ENCODE data around the gene CPTP. TPM values are rescaled to one million over a fixed set of nuclear protein-coding genes. Genes with fewer than 3 reads are reported as not detected.
A peak's percentile ranks its signal among the peaks of the same experiment; 100 is the strongest.

The CPTP gene
- total RNA-seq, 2 experiments from 2014 or later = 12.2 to 13.7 TPM

DNA sequence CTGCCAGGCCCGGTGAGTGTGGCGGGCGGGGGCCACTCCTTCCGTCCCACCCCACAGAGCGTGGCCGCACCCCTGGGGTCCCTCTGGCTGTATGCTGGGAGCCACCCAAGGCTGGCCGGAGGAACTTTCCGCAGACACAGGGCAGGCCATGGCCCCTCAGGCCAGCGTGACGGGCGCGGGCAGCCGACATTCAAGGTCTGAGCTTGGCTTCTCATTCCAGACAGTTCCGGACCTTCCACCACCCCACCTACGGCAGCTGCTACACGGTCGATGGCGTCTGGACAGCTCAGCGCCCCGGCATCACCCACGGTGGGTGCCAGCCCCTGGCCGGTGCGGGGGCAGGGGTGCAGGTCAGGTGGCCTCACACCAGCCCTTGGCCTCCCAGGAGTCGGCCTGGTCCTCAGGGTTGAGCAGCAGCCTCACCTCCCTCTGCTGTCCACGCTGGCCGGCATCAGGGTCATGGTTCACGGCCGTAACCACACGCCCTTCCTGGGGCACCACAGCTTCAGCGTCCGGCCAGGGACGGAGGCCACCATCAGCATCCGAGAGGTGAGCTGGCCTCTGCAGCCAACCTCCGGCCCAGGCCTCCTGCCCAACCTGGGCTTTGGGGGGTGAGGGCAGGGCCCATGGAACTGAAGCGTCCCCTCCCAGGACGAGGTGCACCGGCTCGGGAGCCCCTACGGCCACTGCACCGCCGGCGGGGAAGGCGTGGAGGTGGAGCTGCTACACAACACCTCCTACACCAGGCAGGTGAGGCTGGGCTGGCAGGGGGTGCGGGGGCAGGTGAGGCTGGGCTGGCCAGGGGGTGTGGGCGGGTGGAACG lies 37.1 kb upstream of the CPTP start:
- H3K36me3 Mint-ChIP-seq = no peaks in the 10 kb centered on the region
- H3K9me3 Mint-ChIP-seq = no peaks in the 10 kb centered on the region

DNA sequence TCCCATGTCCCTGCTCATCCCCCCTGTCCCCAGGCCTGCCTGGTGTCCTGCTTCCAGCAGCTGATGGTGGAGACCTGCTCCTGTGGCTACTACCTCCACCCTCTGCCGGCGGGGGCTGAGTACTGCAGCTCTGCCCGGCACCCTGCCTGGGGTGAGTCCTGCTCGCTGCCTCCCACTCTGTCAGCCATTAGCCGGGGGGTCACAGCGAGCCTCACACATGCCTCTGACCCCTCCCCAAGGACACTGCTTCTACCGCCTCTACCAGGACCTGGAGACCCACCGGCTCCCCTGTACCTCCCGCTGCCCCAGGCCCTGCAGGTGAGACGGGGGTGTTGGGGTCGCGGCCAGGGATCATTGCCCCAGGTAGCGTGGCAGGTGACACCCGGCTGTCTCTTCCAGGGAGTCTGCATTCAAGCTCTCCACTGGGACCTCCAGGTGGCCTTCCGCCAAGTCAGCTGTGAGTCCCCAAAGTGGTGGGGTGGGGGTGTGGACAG lies 34.3 kb upstream of the CPTP start:
- H3K9me3 Mint-ChIP-seq = no peaks in the 10 kb centered on the region
- no peaks in the 10 kb centered on the region for H3K27me3 Mint-ChIP-seq
- no peak overlapping the region for H3K27ac Mint-ChIP-seq
- H3K36me3 Mint-ChIP-seq = no peaks in the 10 kb centered on the region
- DNase-seq = peak; percentile 65
- no peaks in the 10 kb centered on the region for H3K4me1 Mint-ChIP-seq
- H3K4me3 Mint-ChIP-seq = no peak overlapping the region

More for the DNA sequence above, 37.1 kb upstream of the CPTP start:
- Mint-ChIP-seq H3K27ac (no peak overlapping the region), H3K4me1 (no peaks in the 10 kb centered on the region), H3K27me3 (no peaks in the 10 kb centered on the region), H3K4me3 (no peak overlapping the region)
- DNase-seq = no peak

DNA sequence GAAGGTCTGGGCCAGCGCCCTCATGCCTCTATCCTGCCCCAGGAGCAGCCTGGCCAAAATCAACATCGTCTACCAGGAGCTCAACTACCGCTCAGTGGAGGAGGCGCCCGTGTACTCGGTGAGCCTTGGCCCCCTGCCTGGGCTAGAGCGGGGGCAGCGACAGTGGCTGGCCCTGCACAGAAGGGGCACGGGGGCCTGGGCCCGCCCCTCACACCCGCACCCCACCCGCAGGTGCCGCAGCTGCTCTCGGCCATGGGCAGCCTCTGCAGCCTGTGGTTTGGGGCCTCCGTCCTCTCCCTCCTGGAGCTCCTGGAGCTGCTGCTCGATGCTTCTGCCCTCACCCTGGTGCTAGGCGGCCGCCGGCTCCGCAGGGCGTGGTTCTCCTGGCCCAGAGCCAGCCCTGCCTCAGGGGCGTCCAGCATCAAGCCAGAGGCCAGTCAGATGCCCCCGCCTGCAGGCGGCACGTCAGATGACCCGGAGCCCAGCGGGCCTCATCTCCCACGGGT lies 33.5 kb upstream of the CPTP start:
- Mint-ChIP-seq H3K27ac (no peak overlapping the region), H3K27me3 (no peaks in the 10 kb centered on the region), H3K36me3 (no peaks in the 10 kb centered on the region), H3K9me3 (no peaks in the 10 kb centered on the region), H3K4me1 (no peaks in the 10 kb centered on the region), H3K4me3 (no peak overlapping the region)
- DNase-seq = no peak

DNA sequence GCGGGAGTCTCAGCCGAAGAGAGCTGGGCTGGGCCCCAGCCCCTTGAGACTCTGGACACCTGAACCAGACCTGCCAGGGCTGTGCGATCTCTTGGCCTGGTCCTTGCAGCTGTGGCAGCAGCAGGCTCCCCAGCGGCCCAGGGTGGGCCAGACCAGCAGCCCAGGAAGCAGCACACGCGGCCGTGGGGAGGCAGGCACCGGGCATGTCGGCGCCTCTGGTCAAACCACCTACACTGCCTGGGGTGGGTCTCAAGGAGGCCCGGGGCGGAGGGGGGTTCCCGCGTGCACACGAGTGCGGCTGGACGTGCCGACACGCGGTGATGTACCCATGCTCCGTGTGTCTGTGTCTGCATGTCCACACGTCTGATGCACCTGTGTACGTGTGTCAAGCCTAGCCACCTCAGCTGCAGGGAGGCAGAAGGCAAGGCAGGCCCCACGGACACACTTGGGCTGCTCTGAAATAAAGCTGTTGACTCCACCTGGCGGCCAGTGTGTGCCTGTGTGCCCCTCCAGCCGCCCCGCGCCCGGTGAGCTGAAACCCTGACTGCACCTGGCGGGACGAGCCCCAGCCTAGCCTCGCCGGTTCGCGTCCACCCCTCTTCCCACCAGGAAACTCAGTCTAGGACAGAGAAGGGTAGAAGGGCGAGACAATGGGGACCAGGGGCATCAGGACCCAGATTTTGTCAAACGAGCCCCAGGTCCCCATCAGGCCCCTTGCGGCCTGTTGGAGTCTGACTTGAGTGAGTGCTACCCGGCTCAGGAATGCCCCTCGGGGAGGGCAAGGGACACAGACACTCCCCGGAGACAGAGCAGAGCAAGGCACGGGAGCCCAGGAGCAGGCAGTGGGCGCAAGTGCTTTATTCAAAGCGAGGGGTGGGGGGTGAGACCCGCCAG lies 32.8 kb upstream of the CPTP start:
- no peaks in the 10 kb centered on the region for H3K4me1 Mint-ChIP-seq
- peak; percentile 64 for DNase-seq
- no peak overlapping the region for H3K4me3 Mint-ChIP-seq
- no peak overlapping the region for H3K27ac Mint-ChIP-seq
- no peaks in the 10 kb centered on the region for H3K9me3 Mint-ChIP-seq
- H3K27me3 Mint-ChIP-seq = no peaks in the 10 kb centered on the region
- no peaks in the 10 kb centered on the region for H3K36me3 Mint-ChIP-seq

DNA sequence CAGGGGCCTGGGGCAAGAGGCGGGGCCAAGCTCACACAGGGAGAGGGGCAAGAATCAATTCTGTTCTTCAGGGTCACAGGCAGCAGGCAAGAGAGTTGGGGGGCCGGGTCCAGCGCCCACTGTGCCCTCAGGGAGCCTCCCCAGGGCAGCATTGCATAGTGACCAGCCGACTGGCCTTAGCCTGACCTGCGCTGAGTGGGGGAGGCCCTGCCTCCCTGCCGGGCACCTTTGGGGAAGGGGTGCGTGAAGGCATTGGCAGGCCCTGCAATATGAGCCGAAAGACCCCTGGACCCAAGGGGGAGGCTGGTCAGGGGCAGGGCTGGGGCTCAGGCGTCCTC lies 32.2 kb upstream of the CPTP start:
- Mint-ChIP-seq H3K9me3 (no peaks in the 10 kb centered on the region), H3K27ac (no peak overlapping the region), H3K4me3 (no peak overlapping the region), H3K36me3 (no peaks in the 10 kb centered on the region), H3K4me1 (no peaks in the 10 kb centered on the region), H3K27me3 (no peaks in the 10 kb centered on the region)
- DNase-seq = no peak

DNA sequence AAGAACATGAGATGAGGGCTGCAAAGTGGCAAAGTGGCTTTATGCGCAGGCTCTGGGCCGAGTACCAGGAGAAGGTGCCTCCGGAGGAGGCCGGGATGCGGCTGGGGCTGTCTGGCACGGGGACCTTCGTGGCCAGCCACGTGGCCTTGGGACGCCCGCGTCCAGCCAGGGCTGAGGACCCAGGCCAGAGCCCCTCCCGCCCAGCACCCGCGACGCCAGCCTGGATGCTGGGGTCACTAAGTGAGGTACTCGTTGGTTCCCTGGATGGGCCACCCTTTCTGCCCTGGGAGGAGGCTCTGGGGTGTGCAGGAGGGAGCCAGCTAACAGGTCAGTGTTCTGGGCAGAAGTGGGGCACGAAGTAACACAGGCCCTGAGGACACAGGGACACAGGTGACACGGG lies 31.8 kb upstream of the CPTP start:
- Mint-ChIP-seq H3K27ac (no peak overlapping the region), H3K4me1 (no peaks in the 10 kb centered on the region), H3K4me3 (no peak overlapping the region), H3K27me3 (no peaks in the 10 kb centered on the region), H3K9me3 (no peaks in the 10 kb centered on the region), H3K36me3 (no peaks in the 10 kb centered on the region)
- DNase-seq = no peak

DNA sequence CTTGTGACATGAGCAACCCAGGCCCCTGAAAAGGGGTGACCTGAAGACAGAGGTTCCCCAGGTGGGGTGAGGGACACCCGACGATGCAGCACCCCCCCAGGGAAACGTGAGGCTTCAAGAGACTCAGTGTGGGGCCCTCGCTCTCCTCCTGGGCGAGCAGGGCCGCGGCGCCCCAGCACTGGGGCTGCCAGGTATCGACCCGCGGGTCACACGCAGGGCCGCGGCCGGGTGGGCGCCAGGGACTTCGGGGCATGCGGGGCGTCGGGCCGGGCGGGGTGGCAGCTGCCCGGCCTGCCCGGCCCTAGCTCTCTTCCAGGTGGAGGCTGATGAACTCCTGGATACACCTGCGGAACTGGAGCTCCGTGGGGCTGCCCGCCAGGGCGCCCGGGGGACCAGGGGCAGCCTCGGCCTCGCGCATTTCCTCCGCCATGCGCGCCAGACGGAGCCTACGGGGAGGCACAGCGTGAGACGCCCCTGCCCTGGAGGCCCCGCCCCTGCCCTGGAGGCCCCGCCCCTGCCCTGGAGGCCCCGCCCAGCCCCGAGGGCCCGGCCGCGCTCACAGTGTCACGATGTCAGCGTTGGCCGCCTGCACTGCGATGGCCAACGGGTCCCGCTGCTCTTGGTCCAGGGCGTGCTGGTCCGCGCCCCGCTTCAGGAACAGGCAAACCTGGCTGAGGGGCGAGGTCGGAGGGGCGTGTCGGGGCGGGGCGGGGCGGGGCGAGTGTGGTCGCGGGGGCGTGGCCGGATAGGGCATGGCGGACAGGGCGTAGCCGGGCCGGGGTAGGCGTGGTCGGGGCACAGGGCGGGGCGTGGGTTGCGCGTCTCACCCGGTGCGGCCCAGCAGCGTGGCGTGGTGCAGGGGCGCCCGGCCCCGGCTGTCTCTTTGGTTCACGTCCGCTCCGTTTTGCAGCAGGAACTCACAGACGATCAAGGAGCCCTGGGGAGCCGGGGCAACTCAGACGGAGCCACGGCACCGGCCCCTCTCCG lies 31.0 kb upstream of the CPTP start:
- Mint-ChIP-seq H3K27me3 (no peaks in the 10 kb centered on the region), H3K4me1 (no peaks in the 10 kb centered on the region), H3K27ac (no peak overlapping the region), H3K36me3 (no peaks in the 10 kb centered on the region), H3K9me3 (no peaks in the 10 kb centered on the region), H3K4me3 (no peak overlapping the region)
- no peak for DNase-seq

DNA sequence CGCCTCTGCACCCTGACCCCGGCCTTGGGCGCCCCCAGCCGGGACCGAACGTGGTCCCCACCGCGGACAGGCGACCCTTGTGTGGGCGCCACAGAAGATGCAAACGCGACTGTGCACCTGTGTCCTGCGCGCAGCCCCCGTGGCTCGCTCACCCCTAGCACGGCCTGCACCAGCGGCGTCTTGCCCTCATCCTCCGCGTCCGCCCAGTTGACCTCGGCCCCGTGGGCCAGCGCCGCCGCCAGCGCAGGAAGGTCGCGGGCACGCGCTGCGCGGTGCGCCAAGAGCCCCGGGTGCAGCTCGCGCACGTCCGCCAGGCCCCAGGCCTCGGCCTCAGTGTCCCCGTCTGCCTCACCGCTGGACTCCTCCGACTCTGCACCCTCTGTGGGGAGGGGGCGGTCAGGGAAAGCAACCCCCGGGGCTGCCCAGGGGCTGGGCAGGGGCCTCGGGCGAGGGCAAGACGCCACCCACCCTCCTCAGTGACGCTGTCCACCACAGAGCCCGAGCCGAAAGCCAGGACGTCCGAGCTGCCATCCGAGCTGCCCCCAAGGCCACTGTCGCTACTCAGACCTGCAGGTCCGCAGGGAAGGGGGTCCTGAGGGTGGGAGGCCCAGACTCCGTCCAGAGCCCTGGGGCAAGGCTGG lies 30.2 kb upstream of the CPTP start:
- Mint-ChIP-seq H3K4me1 (no peaks in the 10 kb centered on the region), H3K4me3 (no peak overlapping the region), H3K36me3 (no peaks in the 10 kb centered on the region), H3K27me3 (no peaks in the 10 kb centered on the region), H3K9me3 (no peaks in the 10 kb centered on the region), H3K27ac (no peak overlapping the region)
- no peak for DNase-seq

DNA sequence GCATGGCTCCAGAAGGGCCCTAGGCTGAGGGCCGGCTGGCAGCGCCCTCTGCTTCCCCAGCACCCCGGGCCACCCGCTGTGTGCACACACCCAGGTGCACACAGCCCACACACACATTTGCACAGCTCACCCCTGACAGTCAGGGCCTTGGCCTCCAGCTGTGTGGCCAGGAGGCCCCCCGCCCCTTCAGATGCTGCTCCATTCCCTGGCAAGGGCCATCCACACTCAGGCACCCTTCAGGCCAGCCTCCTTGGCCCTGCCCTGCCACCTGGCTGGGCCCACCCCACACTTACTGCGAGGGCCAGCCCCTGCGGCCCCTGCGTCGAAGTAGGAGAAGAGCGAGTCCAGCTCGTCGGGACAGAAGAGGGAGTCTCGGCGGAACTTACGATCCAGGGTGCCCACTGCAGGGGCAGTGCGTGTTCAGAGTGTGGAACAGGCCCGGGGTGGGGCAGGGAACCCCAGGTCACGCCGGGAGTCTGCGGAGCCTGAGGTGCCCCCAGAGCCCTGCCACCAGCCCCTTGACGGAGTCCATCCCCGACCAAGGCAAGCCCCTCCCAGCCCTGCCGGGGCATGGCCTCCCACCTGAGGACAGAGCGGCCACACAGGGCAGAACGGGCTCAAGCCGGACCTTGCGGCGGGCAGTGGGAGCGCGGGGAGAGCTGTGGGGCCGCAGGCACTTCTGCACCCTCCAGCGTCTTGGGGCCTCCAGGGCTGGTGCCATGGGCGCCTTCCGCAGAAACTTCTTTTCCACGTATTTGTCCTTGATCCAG lies 29.3 kb upstream of the CPTP start:
- H3K27ac Mint-ChIP-seq = no peak overlapping the region
- no peaks in the 10 kb centered on the region for H3K27me3 Mint-ChIP-seq
- H3K36me3 Mint-ChIP-seq = no peaks in the 10 kb centered on the region
- H3K4me1 Mint-ChIP-seq = no peaks in the 10 kb centered on the region
- H3K9me3 Mint-ChIP-seq = no peaks in the 10 kb centered on the region
- no peak overlapping the region for H3K4me3 Mint-ChIP-seq
- DNase-seq = no peak

DNA sequence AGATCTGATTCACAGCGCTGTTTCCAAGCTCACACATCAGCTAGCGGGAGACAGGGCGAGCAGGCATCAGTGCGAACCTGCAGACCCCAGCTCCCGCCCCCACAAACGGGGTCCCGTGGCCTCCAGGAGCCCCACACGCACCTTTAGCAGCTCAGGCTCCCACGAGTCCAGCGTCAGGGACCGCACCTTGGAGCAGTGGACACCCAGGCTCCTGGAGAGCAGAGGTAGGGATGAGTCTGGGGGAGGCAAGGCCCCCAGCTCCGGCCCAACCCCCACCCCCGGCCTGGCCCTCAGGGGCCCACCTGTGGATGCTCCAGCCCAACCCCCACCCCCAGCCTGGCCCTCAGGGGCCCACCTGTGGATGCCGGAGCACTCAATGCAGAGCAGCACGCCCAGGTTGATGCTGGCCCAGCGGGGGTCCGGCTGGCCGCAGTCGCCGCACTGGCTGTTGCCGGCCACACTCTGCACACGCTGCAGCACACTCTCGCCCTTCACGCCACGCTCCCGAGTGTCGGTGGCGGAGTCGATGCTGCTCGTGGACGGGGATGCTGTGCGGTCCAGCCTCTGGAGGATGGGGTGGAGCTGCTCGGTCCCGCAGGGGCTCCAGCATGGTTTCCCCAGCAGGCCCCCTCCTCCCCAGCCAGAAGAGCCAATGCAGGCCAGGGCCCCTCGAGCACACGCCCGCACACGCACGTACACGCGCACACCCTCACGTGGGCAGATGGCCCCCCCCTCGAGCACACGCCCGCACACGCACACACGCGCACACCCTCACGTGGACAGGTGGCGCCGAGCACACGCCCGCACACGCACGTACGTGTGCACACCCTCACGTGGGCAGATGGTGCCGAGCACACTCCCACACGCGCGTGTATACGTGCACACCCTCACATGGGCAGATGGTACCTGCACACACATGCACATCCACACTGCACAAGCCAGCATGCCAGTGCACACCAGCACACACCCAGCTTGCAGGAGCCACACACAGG lies 28.2 kb upstream of the CPTP start:
- H3K27ac Mint-ChIP-seq = no peak overlapping the region
- no peaks in the 10 kb centered on the region for H3K27me3 Mint-ChIP-seq
- no peak for DNase-seq
- H3K4me1 Mint-ChIP-seq = no peaks in the 10 kb centered on the region
- no peaks in the 10 kb centered on the region for H3K9me3 Mint-ChIP-seq
- no peaks in the 10 kb centered on the region for H3K36me3 Mint-ChIP-seq
- no peak overlapping the region for H3K4me3 Mint-ChIP-seq

DNA sequence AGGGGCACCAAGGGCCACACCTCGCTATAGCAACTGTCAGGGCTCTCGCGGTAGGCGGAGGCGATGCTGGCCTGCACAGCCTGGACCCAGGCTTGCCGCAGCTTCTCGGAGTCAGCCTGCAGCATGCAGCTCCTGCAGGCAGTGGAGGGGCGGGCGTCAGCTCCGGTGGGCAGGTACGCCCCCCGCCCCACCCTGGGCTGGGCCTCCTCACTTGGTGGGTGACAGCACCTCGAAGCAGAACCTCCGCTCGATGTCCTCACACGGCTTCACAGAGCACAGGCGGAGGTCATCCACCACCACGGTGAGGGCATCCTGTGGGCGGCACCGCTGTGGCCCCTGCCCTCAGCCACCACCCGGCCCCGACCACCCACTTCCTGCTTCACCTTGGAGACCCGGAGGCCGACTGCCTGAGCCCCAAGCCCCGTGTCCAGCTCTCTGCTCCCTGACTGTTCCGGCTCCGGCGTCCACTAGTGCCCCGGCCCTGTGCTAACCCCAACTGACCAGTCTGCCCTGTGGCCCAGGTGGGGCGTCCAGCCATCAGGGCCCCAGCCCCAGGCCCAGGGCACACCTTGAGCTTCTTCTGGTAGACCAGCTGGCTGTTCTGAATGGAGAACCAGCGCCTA lies 26.7 kb upstream of the CPTP start:
- Mint-ChIP-seq H3K36me3 (no peaks in the 10 kb centered on the region), H3K4me1 (no peaks in the 10 kb centered on the region), H3K4me3 (no peak overlapping the region), H3K9me3 (no peaks in the 10 kb centered on the region), H3K27ac (no peak overlapping the region), H3K27me3 (no peaks in the 10 kb centered on the region)
- no peak for DNase-seq

DNA sequence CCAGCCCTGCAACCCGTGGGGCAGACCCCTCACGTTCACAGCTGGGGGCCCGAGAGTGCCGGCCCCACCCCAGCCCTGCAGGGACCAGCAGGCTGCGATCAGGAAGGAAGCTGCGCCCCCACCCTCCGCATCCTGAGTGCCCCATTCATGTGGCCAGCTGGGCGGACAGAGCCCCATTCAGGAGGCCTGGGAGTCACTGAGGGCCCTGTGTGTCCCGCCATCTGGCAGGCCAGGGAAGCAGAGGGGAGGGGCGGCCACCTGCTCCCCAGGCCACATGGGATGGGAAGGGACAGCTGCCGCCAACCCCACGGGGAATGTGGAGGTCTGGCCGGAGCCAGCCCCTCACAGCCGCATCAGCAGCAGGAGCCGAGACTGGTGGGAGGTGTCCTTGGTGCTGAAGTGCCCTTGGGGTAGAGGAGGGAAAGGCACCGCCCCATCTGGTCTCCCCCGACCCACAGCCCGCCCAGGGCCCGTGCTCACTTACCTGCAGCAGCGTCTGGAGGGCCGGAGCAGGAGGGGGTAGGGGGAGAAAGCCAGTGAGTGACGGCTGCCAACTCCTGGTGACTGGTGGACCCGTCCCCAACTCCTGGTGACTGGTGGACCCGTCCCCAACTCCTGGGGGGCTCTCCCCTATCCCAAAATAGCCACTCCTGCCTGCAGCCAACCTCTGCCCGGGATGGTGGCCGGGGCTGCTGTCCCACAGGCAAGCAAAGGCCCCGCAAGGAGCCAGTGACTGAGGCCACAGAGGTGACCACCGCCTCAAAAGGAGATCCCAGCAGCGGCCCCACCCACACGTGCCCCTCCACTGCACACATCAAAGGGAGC lies 25.5 kb upstream of the CPTP start:
- no peaks in the 10 kb centered on the region for H3K9me3 Mint-ChIP-seq
- H3K4me1 Mint-ChIP-seq = no peaks in the 10 kb centered on the region
- no peak for DNase-seq
- no peak overlapping the region for H3K27ac Mint-ChIP-seq
- H3K36me3 Mint-ChIP-seq = no peaks in the 10 kb centered on the region
- no peak overlapping the region for H3K4me3 Mint-ChIP-seq
- no peaks in the 10 kb centered on the region for H3K27me3 Mint-ChIP-seq
